MM.1S (cell line): ENCODE measurements around the gene CLEC4D.
"Not testable (repeated sequence)": the region's sequence is repeated elsewhere in the genome, so short reads cannot be mapped to it uniquely, and the experiment has no call there.

Experiments used
- EZH2phosphoT487 ChIP-seq: fragments of 300-600 bp; sonication (generic); IDR thresholded peaks from 2 replicates; pipeline ENCODE4 v1.6.1; 2018; ENCODE audit warnings: antibody characterized with exemption, low read length
- TF ChIP-seq, protein P1 (sequence below): fragments of 300-600 bp; sonication (generic); IDR thresholded peaks from 2 replicates; pipeline ENCODE4 v1.5.1; 2016; ENCODE audit warnings: antibody characterized with exemption, low read length, mixed read lengths

DNA sequence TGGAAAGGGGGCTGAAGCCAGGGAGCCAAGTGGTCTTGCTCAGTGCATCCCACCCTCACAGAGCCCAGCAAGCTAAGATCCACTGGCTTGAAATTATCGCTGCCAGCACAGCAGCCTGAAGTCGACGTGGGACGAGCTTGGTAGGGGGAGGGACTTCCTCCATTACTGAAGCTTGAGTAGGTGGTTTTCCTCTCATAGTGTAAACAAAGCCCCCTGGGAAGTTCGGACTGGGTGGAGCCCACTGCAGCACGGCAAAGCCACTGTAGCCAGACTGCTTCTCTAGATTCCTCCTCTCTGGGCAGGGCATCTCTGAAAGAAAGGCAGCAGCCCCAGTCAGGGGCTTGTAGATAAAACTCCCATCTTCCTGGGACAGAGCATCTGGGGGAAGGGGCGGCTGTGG is 17.2 kb upstream of the CLEC4D start:
- TF ChIP-seq, protein P1, sequence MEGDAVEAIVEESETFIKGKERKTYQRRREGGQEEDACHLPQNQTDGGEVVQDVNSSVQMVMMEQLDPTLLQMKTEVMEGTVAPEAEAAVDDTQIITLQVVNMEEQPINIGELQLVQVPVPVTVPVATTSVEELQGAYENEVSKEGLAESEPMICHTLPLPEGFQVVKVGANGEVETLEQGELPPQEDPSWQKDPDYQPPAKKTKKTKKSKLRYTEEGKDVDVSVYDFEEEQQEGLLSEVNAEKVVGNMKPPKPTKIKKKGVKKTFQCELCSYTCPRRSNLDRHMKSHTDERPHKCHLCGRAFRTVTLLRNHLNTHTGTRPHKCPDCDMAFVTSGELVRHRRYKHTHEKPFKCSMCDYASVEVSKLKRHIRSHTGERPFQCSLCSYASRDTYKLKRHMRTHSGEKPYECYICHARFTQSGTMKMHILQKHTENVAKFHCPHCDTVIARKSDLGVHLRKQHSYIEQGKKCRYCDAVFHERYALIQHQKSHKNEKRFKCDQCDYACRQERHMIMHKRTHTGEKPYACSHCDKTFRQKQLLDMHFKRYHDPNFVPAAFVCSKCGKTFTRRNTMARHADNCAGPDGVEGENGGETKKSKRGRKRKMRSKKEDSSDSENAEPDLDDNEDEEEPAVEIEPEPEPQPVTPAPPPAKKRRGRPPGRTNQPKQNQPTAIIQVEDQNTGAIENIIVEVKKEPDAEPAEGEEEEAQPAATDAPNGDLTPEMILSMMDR: not testable (repeated sequence)
- TF ChIP-seq EZH2phosphoT487: not testable (repeated sequence)
